Fibroblast of skin of right quadriceps (primary cell): Measurements from ENCODE around the gene OR51G1.
"Not testable (repeated sequence)": the region's sequence is repeated elsewhere in the genome, so short reads cannot be mapped to it uniquely, and the experiment has no call there.

ENCODE experiments used
- DNase-seq: peaks from one replicate; pipeline ENCODE4 v3.0.0-alpha.2; 2013

Gene OR51G1, protein sequence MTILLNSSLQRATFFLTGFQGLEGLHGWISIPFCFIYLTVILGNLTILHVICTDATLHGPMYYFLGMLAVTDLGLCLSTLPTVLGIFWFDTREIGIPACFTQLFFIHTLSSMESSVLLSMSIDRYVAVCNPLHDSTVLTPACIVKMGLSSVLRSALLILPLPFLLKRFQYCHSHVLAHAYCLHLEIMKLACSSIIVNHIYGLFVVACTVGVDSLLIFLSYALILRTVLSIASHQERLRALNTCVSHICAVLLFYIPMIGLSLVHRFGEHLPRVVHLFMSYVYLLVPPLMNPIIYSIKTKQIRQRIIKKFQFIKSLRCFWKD

DNA sequence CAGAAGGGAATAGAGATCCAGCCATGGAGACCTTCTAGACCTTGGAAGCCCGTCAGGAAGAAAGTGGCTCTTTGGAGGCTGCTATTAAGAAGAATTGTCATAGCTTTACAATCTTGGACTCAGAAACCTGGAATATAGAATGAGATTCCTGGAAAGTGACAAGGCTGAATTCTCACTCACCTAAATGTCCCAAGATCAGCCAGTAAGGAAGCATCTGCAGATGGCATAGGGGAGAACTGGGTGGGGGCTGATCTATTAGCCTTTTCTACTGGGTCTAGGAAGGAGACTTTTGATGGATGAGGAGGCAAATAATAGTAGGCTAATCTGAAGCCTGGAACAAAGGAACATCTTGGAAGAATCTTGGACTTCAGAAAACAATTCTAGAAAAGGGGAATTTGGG lies at the start of gene OR51G1:
Gene OR51G1, minus strand, starts transcription at position 101 of the 400 bp plus-strand sequence. Its CDS starts 0 bp downstream, at position 101.
- no peak for DNase-seq

DNA sequence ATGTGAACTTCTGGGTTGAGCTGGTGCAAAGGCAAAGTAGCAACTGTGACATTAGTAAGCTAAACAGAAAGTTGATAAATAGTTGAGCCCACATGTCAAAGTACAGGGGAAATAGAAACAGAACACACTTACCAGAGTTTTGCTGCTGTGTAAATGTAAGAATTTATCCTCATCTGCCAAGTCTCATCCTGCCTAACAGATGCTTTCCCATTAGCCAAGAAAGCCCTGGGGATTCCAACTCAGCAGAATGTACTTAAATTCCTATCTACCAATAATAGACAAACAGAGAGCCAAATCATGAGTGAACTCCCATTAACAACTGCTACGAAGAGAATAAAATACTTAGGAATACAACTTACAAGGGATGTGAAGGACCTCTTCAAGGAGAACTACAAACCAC lies 38.7 kb upstream of the OR51G1 start:
- DNase-seq, result no peak

DNA sequence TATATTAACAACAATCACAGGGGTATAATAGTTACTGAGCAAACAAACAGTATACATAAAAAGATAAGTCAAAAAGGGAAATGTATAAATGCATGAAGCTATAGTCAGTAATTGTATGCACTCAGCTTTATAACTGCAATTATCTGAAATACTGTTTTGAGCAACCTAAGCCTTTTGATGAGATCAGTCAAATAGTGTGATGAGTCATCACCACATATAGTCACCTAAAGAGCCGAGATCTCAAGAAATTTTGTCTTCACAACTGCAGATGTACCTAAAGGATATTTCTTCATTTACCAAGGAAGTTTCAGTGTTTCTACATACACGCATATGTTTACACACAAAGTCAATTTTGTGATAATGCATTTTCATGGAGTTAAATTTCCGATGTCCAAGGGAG lies 36.7 kb upstream of the OR51G1 start:
- DNase-seq, result no peak

DNA sequence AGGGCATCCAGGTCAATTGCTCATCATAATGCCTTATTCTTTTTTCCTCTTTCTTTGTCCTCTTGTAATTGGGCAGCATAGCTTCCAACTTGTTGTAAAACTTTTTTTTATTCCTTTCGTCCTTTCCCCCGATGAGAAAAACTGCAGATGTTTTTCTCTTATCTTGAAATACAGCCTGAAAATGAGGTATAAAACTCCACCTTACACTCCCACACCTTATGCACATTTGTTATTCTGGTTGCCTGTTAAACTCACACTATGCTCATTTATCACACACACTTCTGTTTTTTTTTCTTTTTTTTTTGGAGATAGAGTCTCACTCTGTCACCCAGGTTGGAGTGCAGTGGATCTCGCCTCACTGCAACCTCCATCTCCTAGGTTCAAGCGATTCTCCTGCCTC lies 33.3 kb upstream of the OR51G1 start:
- no peak for DNase-seq

DNA sequence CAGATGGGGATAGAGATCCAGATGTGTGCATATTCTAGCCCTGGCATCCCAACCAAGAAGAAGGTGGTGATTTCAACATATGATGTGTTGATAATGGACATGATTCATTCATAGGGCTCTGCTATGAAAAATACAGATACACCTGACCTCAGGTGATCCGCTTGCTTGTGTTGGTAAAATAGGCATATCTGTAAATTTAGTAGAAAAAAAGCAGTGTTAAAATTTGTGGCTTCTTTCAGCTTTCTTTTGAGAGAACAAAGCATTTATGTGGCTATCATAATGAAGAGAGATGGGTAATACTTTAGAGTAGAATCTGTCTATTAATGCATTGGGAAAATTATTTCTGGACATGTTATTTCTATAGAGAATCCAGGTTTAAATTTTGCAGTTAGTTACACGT lies 31.5 kb upstream of the OR51G1 start, which contains the start of gene OR51A2:
Gene OR51A2, minus strand, starts transcription at position 101 of the 400 bp plus-strand sequence. Its CDS starts 0 bp downstream, at position 101.
- not testable (repeated sequence) for DNase-seq

DNA sequence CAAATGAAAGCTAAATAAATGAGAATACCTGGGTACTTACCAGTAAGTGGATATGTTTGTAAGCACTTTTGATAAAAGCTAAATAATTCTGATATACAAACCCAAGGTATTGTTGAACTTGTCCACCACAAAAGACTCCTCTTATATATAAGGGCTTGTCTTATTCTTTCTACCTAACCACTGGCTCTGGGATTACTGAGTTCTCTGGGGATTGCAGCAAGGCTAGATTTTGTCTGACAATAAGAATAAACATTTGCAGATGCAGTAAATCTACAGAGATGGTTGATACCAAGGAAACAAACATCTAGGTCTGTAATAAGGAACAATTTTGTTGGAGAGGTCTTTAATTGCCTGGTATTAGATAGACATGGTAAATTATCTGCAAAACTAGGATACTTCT lies 23.4 kb upstream of the OR51G1 start, which contains the start of gene OR51A4:
Gene OR51A4, minus strand, starts transcription at position 101 of the 400 bp plus-strand sequence. CDS start 505 bp downstream, outside the sequence.
- DNase-seq, result no peak

DNA sequence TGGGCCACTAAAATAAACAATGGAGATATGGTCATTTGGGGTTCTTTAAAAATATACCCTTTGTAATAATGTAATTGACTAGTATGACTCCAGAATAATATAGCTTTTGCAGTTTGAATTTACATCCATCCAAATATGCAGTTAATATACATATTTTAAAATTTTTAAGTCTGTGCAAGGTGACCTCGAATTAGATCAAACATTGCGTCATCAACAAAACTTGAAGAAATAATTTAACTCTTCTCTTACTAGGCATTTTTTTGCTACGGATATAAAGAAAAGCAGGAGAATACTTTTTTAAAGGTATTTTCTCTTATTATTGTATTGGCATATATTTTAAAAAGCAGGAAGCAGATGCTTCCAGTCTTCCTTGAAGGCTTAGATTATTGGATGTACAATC lies 12.6 kb upstream of the OR51G1 start:
- no peak for DNase-seq

DNA sequence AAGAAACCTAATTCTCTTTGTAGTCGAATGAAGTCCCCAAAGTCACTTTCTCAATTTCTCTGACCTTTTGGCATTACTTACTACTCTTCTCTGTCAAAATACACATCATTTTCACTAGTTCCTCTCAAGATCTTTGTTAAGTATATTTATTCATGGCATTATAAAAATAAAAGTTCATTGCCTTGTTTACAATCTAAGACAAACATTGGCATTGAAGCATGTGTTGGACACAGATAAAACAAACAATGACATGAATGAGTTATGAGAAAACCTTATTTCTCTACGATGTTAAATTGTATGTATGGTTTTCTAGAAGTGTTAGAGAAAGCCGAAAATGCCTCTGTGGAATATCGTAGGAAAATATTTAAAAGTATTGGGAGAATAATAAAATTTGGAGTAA lies 8.6 kb upstream of the OR51G1 start:
- DNase-seq, result no peak

DNA sequence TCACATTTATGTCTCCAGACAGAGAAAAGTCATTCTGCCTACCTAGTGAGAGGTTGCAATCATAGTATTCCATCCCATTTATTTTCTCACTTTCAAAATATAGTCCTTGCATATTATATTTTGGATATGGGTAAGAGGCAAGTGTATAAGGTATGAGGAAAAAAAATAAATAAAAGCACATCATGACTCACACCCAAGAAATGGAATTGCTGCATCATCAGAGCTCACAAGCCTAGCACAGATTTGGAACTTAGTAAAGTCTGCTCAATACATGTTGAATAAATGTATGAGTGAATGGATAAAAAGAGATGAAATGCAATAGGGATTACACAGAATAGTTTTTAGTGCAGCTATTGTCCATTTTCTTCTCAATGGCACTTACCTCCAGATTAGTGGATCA lies 2.5 kb upstream of the OR51G1 start:
- DNase-seq, result no peak

DNA sequence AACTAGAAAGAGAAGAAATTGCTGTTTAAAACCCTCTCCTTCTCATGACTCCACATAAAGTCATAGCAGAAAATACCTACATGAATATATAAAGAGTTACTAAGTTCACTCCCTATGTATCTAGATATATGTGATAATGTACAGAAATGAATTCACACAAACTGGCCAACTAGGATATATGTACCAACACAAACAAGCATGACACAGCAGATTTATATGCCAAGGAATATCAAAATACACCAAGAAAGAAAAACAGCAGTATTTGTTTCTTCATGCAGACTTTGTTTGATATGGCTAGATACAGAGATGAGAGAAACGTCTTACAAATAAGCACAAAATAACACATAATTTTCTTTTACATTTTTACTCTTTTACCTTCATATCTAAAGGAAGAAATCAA lies 1.8 kb downstream of the OR51G1 start:
- no peak for DNase-seq

DNA sequence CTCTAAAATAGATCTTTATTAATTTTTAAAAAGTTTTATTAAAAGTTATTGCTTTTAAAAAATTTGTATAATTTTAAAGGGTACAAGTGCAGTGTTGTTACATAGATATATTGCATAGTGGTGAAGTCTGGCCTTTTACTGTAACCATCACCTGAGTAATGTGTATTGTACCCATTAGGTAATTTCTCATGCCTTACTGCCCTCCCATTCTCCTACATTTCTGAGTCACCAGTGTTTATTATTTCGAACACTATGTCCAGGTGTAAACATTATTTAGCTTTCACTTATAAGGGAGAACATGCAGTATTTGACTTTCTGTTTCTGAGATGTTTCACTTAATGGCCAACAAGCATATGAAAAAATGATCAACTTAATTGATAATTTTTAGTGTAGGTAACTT lies 2.3 kb downstream of the OR51G1 start:
- DNase-seq, result no peak

DNA sequence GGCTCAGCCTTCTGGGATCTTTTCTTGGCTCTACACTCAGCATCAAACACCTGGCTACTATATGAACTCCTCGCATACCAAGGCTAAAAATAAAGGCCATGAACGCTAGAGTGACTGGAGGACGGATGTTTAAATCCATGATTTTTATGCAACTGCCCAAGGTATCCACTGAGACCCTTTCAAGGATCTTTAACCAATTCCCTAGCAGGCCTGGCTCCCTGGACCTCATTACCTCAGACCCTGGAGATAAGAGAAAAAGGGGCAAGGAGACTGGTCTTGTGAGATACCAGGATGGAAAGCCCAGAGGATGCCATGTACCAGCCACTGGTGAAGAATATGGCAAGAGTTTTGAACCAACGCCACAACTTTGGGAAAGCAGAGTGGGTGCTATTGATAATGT lies 4.9 kb downstream of the OR51G1 start, which contains the start of gene OR51G2:
Gene OR51G2, minus strand, starts transcription at position 101 of the 400 bp plus-strand sequence. CDS start 3,687 bp downstream, outside the sequence.
- no peak for DNase-seq

DNA sequence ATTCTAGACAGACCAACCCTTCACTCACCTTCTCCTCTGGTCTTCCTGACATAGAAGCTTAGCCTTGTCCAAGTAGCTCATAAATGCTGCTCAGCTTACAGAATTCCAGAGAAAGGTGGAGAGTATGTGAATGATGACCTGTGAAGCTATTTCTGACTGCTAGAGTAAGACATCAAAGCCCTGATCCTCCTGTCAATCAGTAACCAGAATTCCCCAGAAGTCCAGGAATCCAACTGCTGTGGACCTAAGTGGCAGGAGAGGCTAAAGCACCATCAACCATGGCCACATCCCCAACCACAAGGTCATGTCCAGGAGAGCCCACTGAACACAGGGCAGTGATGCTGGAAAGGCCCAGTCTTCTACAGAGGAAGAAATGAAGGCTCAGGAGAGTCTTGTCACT lies 7.6 kb downstream of the OR51G1 start:
- DNase-seq, result no peak

DNA sequence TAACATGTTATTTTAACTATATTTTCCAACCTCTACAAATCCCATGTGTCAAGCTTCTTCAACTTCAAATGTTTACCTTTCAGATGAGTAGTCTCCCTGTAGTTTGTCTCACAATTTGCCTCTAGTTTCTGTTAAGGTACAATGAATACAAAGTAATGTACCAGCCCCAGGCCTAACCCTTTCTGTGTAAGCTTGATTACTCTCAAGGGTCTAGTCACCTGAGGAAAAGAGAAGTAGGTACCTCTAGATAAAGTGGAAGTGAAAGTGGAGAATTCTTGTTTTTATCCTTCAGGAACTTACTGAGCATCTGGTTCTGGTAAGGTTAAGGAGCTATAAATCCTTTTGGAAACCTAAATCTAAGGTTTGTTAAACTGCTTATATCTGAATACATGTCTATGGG lies 20.7 kb downstream of the OR51G1 start, which contains the start of gene OR51A7:
Gene OR51A7, plus strand, starts transcription at position 300 of the 400 bp plus-strand sequence. CDS start 3,587 bp downstream, outside the sequence.
- no peak for DNase-seq

DNA sequence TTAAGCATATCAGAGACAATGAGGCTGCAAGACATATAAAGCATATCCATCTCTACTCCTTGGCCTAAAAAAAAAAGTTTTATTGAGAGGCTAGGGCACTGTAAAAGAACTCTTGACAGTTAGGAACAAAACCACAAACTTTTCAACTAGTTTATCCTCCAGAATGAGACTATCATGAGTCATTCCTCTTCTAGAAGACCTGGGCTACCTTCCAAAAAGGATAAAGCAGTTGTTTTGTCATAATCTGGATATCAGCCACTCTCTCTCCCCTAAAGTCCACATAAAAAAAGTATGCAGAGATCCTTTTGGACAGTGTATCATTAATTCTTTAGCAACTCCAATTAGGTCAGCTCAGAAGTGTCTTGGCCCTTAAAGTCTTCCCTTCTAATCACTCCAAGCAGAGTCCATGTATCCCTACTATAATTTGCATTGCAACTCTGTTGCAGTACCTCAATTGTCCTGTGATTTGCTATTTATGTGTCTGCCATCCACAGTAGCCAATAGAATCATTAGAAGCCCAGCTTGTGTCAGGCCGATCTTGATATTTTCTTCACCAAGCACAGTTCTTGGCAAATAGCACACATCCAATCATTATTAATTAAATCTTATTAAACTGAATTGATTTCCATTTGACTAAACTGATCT lies 32.0 kb downstream of the OR51G1 start:
- peak; percentile 90 for DNase-seq

DNA sequence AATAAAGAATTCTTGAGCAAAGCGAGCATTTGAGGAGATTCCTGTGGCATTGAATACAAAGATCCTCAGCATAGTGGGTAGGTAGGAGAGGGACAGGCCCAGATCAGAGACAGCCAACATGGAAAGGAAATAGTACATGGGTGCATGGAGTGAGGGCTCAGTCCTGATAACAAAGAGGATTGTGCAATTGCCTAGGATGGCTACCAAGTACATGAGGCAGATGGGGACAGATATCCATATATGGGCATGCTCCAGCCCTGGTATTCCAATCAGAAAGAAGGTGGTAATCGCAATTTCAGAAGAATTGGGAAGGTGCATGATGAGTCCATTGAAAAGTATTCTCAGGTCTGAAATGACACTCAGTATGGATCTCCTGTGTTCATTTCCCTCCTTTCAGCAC lies 33.9 kb downstream of the OR51G1 start:
- no peak for DNase-seq

DNA sequence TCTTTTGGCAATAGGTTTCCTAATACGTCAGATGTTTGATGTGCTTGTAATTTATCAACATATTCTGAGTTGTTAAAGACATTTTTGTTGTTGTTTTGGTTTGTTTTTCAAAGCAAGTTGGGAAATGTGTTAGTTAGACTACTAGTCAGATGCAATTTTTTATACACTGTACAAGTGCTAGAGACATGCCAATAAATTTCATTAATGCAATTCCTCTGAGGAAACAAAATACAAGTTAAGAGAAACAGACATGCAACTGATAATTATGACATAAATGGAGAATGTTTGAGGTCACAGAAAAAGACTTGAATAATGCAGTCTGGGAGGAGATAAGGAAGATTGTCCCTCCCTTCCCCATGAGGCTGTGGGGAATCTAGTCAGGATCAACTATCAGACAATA lies 36.5 kb downstream of the OR51G1 start:
- peak; percentile 2 for DNase-seq

DNA sequence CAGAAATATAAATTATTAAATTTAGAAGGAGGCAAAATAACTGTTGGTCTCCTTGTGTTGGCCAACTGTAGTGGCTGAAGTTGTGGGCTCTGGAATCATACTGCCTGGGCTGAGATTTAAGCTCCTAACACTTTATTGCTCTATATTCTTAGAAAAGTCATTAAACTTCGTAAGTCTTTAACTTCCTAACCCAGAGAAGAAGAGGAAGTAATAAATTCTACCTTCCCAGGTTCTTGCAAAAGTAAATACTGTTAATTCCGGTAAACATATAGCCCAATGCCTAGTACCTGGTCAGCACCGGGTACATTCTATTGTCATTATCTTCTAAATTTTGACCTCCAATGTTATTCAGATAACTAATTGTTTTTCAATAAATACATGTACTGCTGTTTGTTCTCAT lies 38.0 kb downstream of the OR51G1 start:
- DNase-seq, result no peak

DNA sequence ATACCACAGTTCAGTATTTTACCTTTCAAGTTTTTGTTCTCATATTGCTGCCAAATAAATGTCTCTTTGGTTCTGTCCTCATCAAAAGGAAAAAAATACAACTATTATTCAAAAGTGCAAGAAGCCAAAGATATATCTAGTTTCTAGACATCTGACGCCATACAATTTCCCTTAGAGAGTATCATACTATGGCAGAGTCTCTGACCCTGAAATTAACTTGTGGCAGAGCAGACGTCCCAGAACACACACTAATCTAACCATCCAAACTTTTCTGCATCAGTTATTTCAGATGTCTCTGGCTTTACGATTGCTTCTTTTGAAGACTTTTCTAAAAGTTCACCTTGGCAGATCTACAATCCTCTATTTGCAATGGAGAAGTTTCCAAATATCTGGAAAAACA lies 39.8 kb downstream of the OR51G1 start:
- DNase-seq, result no peak

DNA sequence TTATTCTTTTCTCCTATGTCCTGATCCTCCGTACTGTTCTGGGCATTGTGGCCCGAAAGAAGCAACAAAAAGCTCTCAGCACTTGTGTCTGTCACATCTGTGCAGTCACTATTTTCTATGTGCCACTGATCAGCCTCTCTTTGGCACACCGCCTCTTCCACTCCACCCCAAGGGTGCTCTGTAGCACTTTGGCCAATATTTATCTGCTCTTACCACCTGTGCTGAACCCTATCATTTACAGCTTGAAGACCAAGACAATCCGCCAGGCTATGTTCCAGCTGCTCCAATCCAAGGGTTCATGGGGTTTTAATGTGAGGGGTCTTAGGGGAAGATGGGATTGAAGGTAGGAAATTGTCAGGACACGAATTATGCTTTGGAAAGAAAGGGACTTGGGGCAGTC lies 41.6 kb downstream of the OR51G1 start:
- DNase-seq, result no peak

DNA sequence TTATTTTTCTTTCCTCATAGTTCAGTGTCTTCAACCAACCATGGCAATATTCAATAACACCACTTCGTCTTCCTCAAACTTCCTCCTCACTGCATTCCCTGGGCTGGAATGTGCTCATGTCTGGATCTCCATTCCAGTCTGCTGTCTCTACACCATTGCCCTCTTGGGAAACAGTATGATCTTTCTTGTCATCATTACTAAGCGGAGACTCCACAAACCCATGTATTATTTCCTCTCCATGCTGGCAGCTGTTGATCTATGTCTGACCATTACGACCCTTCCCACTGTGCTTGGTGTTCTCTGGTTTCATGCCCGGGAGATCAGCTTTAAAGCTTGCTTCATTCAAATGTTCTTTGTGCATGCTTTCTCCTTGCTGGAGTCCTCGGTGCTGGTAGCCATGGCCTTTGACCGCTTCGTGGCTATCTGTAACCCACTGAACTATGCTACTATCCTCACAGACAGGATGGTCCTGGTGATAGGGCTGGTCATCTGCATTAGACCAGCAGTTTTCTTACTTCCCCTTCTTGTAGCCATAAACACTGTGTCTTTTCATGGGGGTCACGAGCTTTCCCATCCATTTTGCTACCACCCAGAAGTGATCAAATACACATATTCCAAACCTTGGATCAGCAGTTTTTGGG lies 42.2 kb downstream of the OR51G1 start, which contains the start of gene OR51T1:
Gene OR51T1, plus strand, starts transcription at position 41 of the 641 bp plus-strand sequence. Its CDS starts 0 bp downstream, at position 41.
- DNase-seq, result peak; percentile 45

DNA sequence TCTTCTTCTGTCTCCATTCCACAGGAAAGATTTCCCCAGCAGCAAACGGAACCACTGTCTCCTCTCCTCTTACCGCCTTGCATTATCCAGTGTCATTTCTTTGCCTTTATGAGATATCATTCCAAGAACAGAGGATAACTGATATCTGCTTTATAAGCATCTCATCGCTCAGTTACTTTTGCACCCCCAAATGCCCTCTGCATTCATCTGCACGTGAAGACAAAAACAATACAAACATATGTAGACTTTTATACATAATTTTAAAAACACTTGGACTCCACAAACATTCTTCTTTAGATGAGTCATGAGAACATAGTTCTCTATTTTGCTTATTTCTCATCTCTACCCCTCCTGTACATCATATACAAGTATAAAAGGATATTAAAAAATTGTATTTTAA lies 43.0 kb downstream of the OR51G1 start:
- DNase-seq, result no peak
